HG03064 (cell line): ENCODE results near the gene MRPS22.

ENCODE experiments used
- ATAC-seq: cut with Tn5 transposase; IDR thresholded peaks from one replicate; pipeline ENCODE4 v1.9.1; 2021; ENCODE audit warnings: low read depth; ENCODE audit not compliant: unreplicated experiment

The MRPS22 gene

GRCh38 chr3:139310474-139310933, 33.3 kb upstream of the MRPS22 start:
- ATAC-seq = no peak

GRCh38 chr3:139311557-139311956, 32.3 kb upstream of the MRPS22 start:
- ATAC-seq = no peak

GRCh38 chr3:139312416-139312815, 31.4 kb upstream of the MRPS22 start:
- no peak for ATAC-seq

- ATAC-seq = no peak
Measured at GRCh38 chr3:139312959-139313358, 30.9 kb upstream of the MRPS22 start.

- no peak for ATAC-seq
Measured at GRCh38 chr3:139313921-139314320, 29.9 kb upstream of the MRPS22 start.

GRCh38 chr3:139317215-139317614, 26.6 kb upstream of the MRPS22 start:
- no peak for ATAC-seq

- no peak for ATAC-seq
Measured at GRCh38 chr3:139317660-139318430, 26.0 kb upstream of the MRPS22 start.

GRCh38 chr3:139318431-139318816, 25.4 kb upstream of the MRPS22 start:
- ATAC-seq = no peak

- ATAC-seq = no peak
Measured at GRCh38 chr3:139318826-139319225, 25.0 kb upstream of the MRPS22 start.

- ATAC-seq = no peak
Measured at GRCh38 chr3:139319428-139320402, 24.1 kb upstream of the MRPS22 start.

- ATAC-seq = no peak
Measured at GRCh38 chr3:139320551-139321309, 23.1 kb upstream of the MRPS22 start.

- ATAC-seq = no peak
Measured at GRCh38 chr3:139322346-139322745, 21.5 kb upstream of the MRPS22 start.

GRCh38 chr3:139323146-139323545, 20.7 kb upstream of the MRPS22 start:
- ATAC-seq = no peak

GRCh38 chr3:139324456-139324855, 19.4 kb upstream of the MRPS22 start:
- no peak for ATAC-seq

GRCh38 chr3:139325551-139325950, 18.3 kb upstream of the MRPS22 start:
- ATAC-seq = no peak

- ATAC-seq = no peak
Measured at GRCh38 chr3:139326131-139326530, 17.7 kb upstream of the MRPS22 start.

GRCh38 chr3:139326707-139327106, 17.1 kb upstream of the MRPS22 start:
- ATAC-seq = no peak

GRCh38 chr3:139327231-139327630, 16.6 kb upstream of the MRPS22 start:
- ATAC-seq = no peak

- no peak for ATAC-seq
Measured at GRCh38 chr3:139327861-139328260, 16.0 kb upstream of the MRPS22 start.

GRCh38 chr3:139328356-139328755, 15.5 kb upstream of the MRPS22 start:
- no peak for ATAC-seq

- peak; percentile 89 for ATAC-seq
Measured at GRCh38 chr3:139329364-139329850, 14.4 kb upstream of the MRPS22 start.
